ENCODE results near the gene KCNQ4.

GRCh38 chr1:40743860-40744259 lies 39.7 kb upstream of the KCNQ4 start:
- TF ChIP-seq CTCF (IDR thresholded peaks at IDR 0.05) (no peak), FOSL2 (IDR thresholded peaks at IDR 0.05) (no peak), FOSL2 (CRISPR knock-in tag; IDR thresholded peaks at IDR 0.05) (no peak), EP300 (IDR thresholded peaks at IDR 0.05) (no peak), JUNB (IDR thresholded peaks at IDR 0.05) (no peak), POLR2AphosphoS2 (conservative IDR thresholded peaks at IDR 0.05; ENCODE audit: low read length) (no peak), RAD21 (conservative IDR thresholded peaks at IDR 0.05 in 1 of 2, IDR thresholded peaks at IDR 0.05 in 1 of 2) (no peak), MYC (IDR thresholded peaks at IDR 0.05; ENCODE audit: borderline replicate concordance, low read length) (no peak), RCOR1 (IDR thresholded peaks at IDR 0.05; ENCODE audit: low read depth, low read length) (no peak), CHD2 (IDR thresholded peaks at IDR 0.05; ENCODE audit: low read length, partially characterized antibody) (no peak), MAX (IDR thresholded peaks at IDR 0.05) (no peak)
